IMR-90 (cell line): ENCODE data around the gene CFAP43. TPM values are rescaled to one million over a fixed set of nuclear protein-coding genes. Genes with fewer than 3 reads are reported as not detected.

Experiments
- ATAC-seq: fragments of 200-7000 bp; cut with Tn5 transposase; 2 replicates; pipeline ENCODE4 v1.9.1; 2020; ENCODE audit warnings: low read depth, mild to moderate bottlenecking, moderate library complexity
- BruUV-seq: library from RNA; stranded (reverse); fragments of 400-500 nt; replicated peaks from 2 replicates; lab custom pipeline; 2021; lab: Mats Ljungman, UMichigan
- CTCF ChIA-PET: fragments of 300-600 bp; formaldehyde crosslinking; extraction: SDS; loops from one replicate; lab custom pipeline; 2021; ENCODE audit warnings: antibody characterized with exemption; lab: Yijun Ruan, JAX
- POLR2A ChIA-PET: fragments of 300-600 bp; sonication (Branson Sonifier 250); formaldehyde crosslinking; loops from one replicate; lab custom pipeline; 2022; ENCODE audit warnings: antibody characterized with exemption; ENCODE audit not compliant: unreplicated experiment; lab: Charles Lee
- DNase-seq: peaks from one replicate; pipeline ENCODE4 v3.0.0; 2013
- H2AFZ ChIP-seq: replicated peaks from 2 replicates; pipeline ENCODE3; 2013; ENCODE audit warnings: low read length, mild to moderate bottlenecking; ENCODE audit not compliant: poor library complexity
- H2AK5ac ChIP-seq: 2 replicates; pipeline ENCODE4 v1.6.1; 2013; ENCODE audit warnings: low read depth, low read length, inconsistent platforms
- H2AK9ac ChIP-seq: replicated peaks from 2 replicates; pipeline ENCODE3; 2013; ENCODE audit warnings: mild to moderate bottlenecking, low read depth, low read length, moderate library complexity; ENCODE audit not compliant: poor library complexity
- H2BK120ac ChIP-seq: 2 replicates; pipeline ENCODE4 v1.6.1; 2013; ENCODE audit warnings: low read depth, low read length, inconsistent platforms
- H2BK15ac ChIP-seq: 3 replicates; pipeline ENCODE4 v1.6.1; 2013; ENCODE audit warnings: low read depth, low read length, inconsistent platforms
- H2BK20ac ChIP-seq: 2 replicates; pipeline ENCODE4 v1.6.1; 2013; ENCODE audit warnings: low read depth, mild to moderate bottlenecking, inconsistent platforms, low read length, moderate library complexity
- H2BK5ac ChIP-seq: 2 replicates; pipeline ENCODE4 v1.6.1; 2013; ENCODE audit warnings: mild to moderate bottlenecking, low read depth, low read length, inconsistent platforms; ENCODE audit not compliant: poor library complexity, severe bottlenecking
- H3K14ac ChIP-seq: replicated peaks from 2 replicates; pipeline ENCODE4 v1.6.1; 2013; ENCODE audit warnings: low read depth, low read length, inconsistent platforms
- H3K18ac ChIP-seq: 2 replicates; pipeline ENCODE4 v1.6.1; 2013; ENCODE audit warnings: low read depth, low read length, control low read depth
- H3K23ac ChIP-seq: 2 replicates; pipeline ENCODE4 v1.6.1; 2013; ENCODE audit warnings: low read depth, low read length, inconsistent platforms
- H3K27ac ChIP-seq: 2 replicates; pipeline ENCODE4 v1.5.1; 2013; ENCODE audit warnings: mild to moderate bottlenecking, control low read depth, low read length; ENCODE audit not compliant: insufficient read depth
- H3K27me3 ChIP-seq: 2 replicates; pipeline ENCODE4 v1.6.1; 2013; ENCODE audit warnings: low read length; ENCODE audit not compliant: control insufficient read depth, insufficient read depth
- H3K36me3 ChIP-seq: 2 replicates; pipeline ENCODE4 v1.6.1; 2013; ENCODE audit warnings: low read length, mixed read lengths; ENCODE audit not compliant: control insufficient read depth, insufficient read depth
- H3K4ac ChIP-seq: 2 replicates; pipeline ENCODE4 v1.6.1; 2013; ENCODE audit warnings: low read depth, low read length, inconsistent platforms
- H3K4me1 ChIP-seq: 2 replicates; pipeline ENCODE4 v1.6.1; 2013; ENCODE audit warnings: low read length, mixed read lengths; ENCODE audit not compliant: control insufficient read depth, insufficient read depth
- H3K4me2 ChIP-seq: 2 replicates; pipeline ENCODE4 v1.6.1; 2013; ENCODE audit warnings: low read depth, mild to moderate bottlenecking, control low read depth, low read length, moderate library complexity
- H3K4me3 ChIP-seq: 2 replicates; pipeline ENCODE4 v1.5.1; 2013; ENCODE audit warnings: low read depth, mild to moderate bottlenecking, control low read depth, low read length, moderate library complexity; ENCODE audit not compliant: insufficient read depth
- H3K56ac ChIP-seq: 2 replicates; pipeline ENCODE4 v1.6.1; 2013; ENCODE audit warnings: low read length, inconsistent platforms; ENCODE audit not compliant: insufficient read depth; ENCODE audit errors: extremely low read depth
- H3K79me1 ChIP-seq, 2 experiments: 2 replicates each; pipeline ENCODE4 v1.6.1; 2013; ENCODE audit warnings: low read length in 2 of 2, inconsistent platforms in 1 of 2, low read depth in 1 of 2
- H3K9ac ChIP-seq: 2 replicates; pipeline ENCODE4 v1.6.1; 2013; ENCODE audit warnings: low read depth, low read length, control low read depth
- H3K9me1 ChIP-seq: 2 replicates; pipeline ENCODE4 v1.6.1; 2013; ENCODE audit warnings: low read length, inconsistent platforms; ENCODE audit not compliant: insufficient read depth
- H3K9me3 ChIP-seq: 2 replicates; pipeline ENCODE4 v1.6.1; 2013; ENCODE audit warnings: low read length; ENCODE audit not compliant: control insufficient read depth, insufficient read depth
- H4K20me1 ChIP-seq: 2 replicates; pipeline ENCODE4 v1.6.1; 2013; ENCODE audit warnings: low read length, inconsistent platforms; ENCODE audit not compliant: insufficient read depth
- H4K5ac ChIP-seq: 2 replicates; pipeline ENCODE4 v1.6.1; 2013; ENCODE audit warnings: mild to moderate bottlenecking, low read depth, low read length, control low read depth
- H4K8ac ChIP-seq, 2 experiments: 2 replicates each; pipeline ENCODE4 v1.6.1; 2013; ENCODE audit warnings: low read depth in 2 of 2, low read length in 2 of 2, control low read depth in 1 of 2, inconsistent platforms in 1 of 2
- H4K91ac ChIP-seq: 2 replicates; pipeline ENCODE4 v1.6.1; 2013; ENCODE audit warnings: low read depth, low read length, inconsistent platforms; ENCODE audit not compliant: insufficient read depth
- BHLHE40 ChIP-seq: fragments of 150-350 bp; IDR thresholded peaks from 2 replicates; pipeline ENCODE4 v1.6.1; 2016; ENCODE audit warnings: mild to moderate bottlenecking, low read depth, low read length
- CEBPB ChIP-seq: IDR thresholded peaks from 2 replicates; pipeline ENCODE4 v1.6.1; 2012; ENCODE audit warnings: low read depth, low read length, improper control_type of control experiment
- CHD1 ChIP-seq: IDR thresholded peaks from 2 replicates; pipeline ENCODE4 v1.6.1; 2012; ENCODE audit warnings: low read depth, low read length, improper control_type of control experiment
- FOS ChIP-seq: fragments of 150-350 bp; IDR thresholded peaks from 2 replicates; pipeline ENCODE4 v1.6.1; 2016; ENCODE audit warnings: low read depth, low read length
- MAFK ChIP-seq: IDR thresholded peaks from 2 replicates; pipeline ENCODE4 v1.6.1; 2012; ENCODE audit warnings: low read depth, low read length, improper control_type of control experiment
- MAZ ChIP-seq: IDR thresholded peaks from 2 replicates; pipeline ENCODE4 v1.6.1; 2012; ENCODE audit warnings: low read depth, mild to moderate bottlenecking, low read length, improper control_type of control experiment, moderate library complexity, borderline replicate concordance
- NFE2L2 ChIP-seq: fragments of 150-350 bp; IDR thresholded peaks from 2 replicates; pipeline ENCODE4 v1.6.1; 2016; ENCODE audit warnings: low read depth, mild to moderate bottlenecking, low read length
- POLR2A ChIP-seq: IDR thresholded peaks from 2 replicates; pipeline ENCODE4 v1.6.1; 2012; ENCODE audit warnings: mild to moderate bottlenecking, low read depth, low read length
- RAD21 ChIP-seq: IDR thresholded peaks from 2 replicates; pipeline ENCODE4 v1.6.1; 2012; ENCODE audit warnings: low read length, improper control_type of control experiment
- RCOR1 ChIP-seq: IDR thresholded peaks from 2 replicates; pipeline ENCODE4 v1.6.1; 2012; ENCODE audit warnings: mild to moderate bottlenecking, low read length, improper control_type of control experiment; ENCODE audit not compliant: insufficient replicate concordance
- RFX5 ChIP-seq: IDR thresholded peaks from 2 replicates; pipeline ENCODE4 v1.8.0; 2012; ENCODE audit warnings: low read depth, mild to moderate bottlenecking, low read length, moderate library complexity
- SMC3 ChIP-seq: fragments of 150-350 bp; IDR thresholded peaks from 2 replicates; pipeline ENCODE4 v1.6.1; 2016; ENCODE audit warnings: low read depth, mild to moderate bottlenecking, antibody characterized with exemption, low read length, moderate library complexity
- WGBS, 2 experiments: methylation state at CpG; one replicate each; pipeline versions ENCODE4 v1.1.5 to v1.1.7; 2013; ENCODE audit warnings: missing lambda C conversion rate in 2 of 2; ENCODE audit not compliant: insufficient read length in 1 of 2; ENCODE audit errors: extremely low coverage in 2 of 2; 5-methylcytosine and 5-hydroxymethylcytosine counted together
- dilution Hi-C: fragments of 300-500 bp; cut with HindIII; formaldehyde crosslinking; loops from one replicate; pipeline ENCODE4 v1.14.3; 2018; ENCODE audit warnings: low sequenced_read_pairs; ENCODE audit not compliant: unreplicated experiment
- in situ Hi-C: fragments of 300-500 bp; cut with MboI; formaldehyde crosslinking; loops from 3 replicates; pipeline ENCODE4 v1.14.3; 2019; ENCODE audit warnings: low sequenced_read_pairs, inconsistent platforms, mixed read lengths
- intact Hi-C: fragments of 100-400 bp; cut with micrococcal nuclease; formaldehyde crosslinking; loops from 2 replicates; pipeline ENCODE4 v1.10.0; 2022
- polyA plus RNA-seq, 3 experiments: library from polyadenylated mRNA; depleted of rRNA; stranded (reverse); fragments of >200 nt; gene quantifications; 2 replicates each; pipeline ENCODE4 v1.2.3, GENCODE V29; 2012; ENCODE audit warnings: low replicate concordance in 1 of 3
- total RNA-seq: library from RNA; depleted of rRNA; stranded (reverse); fragments of >200 nt; gene quantifications from 2 replicates; pipeline ENCODE4 v1.2.3, GENCODE V29; 2012
- TF ChIP-seq, protein P1 (sequence below): conservative IDR thresholded peaks from 2 replicates; pipeline ENCODE4 v1.5.1; 2012; ENCODE audit warnings: mild to moderate bottlenecking, low read depth, low read length, improper control_type of control experiment
- TF ChIP-seq, protein P2 (sequence below): fragments of 150-350 bp; IDR thresholded peaks from 2 replicates; pipeline ENCODE4 v1.6.1; 2017; ENCODE audit warnings: mild to moderate bottlenecking, antibody characterized with exemption, low read length, low read depth

The CFAP43 gene
- total and polyA plus RNA-seq, 2 of the 4 experiments (the other 2 are of a cell fraction) = under 0.01 to 0.05 TPM

DNA sequence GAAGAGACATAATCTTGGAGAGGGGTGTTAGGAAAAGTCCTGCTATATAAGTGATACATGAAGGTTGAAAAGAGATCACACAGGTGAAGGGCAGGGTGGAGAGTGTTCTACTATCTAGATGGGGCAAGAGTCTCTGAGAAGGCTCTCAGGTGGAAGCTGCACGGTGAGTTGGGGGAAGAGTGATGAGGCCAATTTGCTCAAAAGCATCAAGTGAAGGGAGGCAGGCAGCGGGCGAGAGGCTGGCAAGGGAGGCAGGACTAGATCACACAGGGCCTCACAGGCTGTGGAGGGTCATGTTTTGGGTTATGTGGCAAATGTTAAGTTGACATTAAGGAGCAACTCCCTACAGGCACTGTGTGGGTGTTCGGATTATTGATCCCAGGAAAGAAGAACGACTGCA is 143.9 kb downstream of the CFAP43 start:
- no peak overlapping the region for H2AK9ac ChIP-seq
- no peaks in the 10 kb centered on the region for H3K36me3 ChIP-seq
- no CpG with 5 or more reads among the region's 5 CpGs for WGBS, 2 experiments
- ATAC-seq (no peak), DNase-seq (no peak)
- no peaks in the 10 kb centered on the region for H3K9me3 ChIP-seq
- no peak overlapping the region for H3K4ac ChIP-seq
- no peak overlapping the region for H2BK15ac ChIP-seq
- no peak overlapping the region for H2BK5ac ChIP-seq
- no peak overlapping the region for H3K14ac ChIP-seq
- H3K23ac ChIP-seq = no peak overlapping the region
- H4K91ac ChIP-seq = no peak overlapping the region
- H2AFZ ChIP-seq = no peak overlapping the region
- H2BK120ac ChIP-seq = no peak overlapping the region
- no peak overlapping the region for H3K27ac ChIP-seq
- no peak overlapping the region for H3K4me3 ChIP-seq
- no TSS peak for BruUV-seq
- no peaks in the 10 kb centered on the region for H3K79me1 ChIP-seq
- 0 out of 2 replicates have a peak, but pooled peaks cover 4% of the 10 kb centered on the region for H3K9me1 ChIP-seq
- no peak overlapping the region for H3K4me2 ChIP-seq
- ChIA-PET POLR2A (no interaction called here), CTCF (interaction anchor here (1.4 kb wide), 1 partner anchor 29 kb away, joined by 4 read pairs; no protein-coding TSS in a partner anchor)
- in situ Hi-C loops (no loop called here), intact Hi-C loops (no loop called here), dilution Hi-C loops (no loop called here)
- no peak overlapping the region for H4K5ac ChIP-seq
- no peak overlapping the region for H3K56ac ChIP-seq
- no peak overlapping the region for H4K8ac ChIP-seq
- no peaks in the 10 kb centered on the region for H4K20me1 ChIP-seq
- no peaks in the 10 kb centered on the region; the same call in 1 of the 2 replicates for H3K4me1 ChIP-seq
- H3K27me3 ChIP-seq = no peaks in the 10 kb centered on the region; the same call in 1 of the 2 replicates
- no peak overlapping the region for H2AK5ac ChIP-seq
- H3K18ac ChIP-seq = no peak overlapping the region
- H3K9ac ChIP-seq = no peak overlapping the region
- H2BK20ac ChIP-seq = no peak overlapping the region
- no peak for TF ChIP-seq BHLHE40
- no peak for TF ChIP-seq CHD1
- TF ChIP-seq MAFK = no peak
- TF ChIP-seq NFE2L2 = no peak
- TF ChIP-seq, protein P1, sequence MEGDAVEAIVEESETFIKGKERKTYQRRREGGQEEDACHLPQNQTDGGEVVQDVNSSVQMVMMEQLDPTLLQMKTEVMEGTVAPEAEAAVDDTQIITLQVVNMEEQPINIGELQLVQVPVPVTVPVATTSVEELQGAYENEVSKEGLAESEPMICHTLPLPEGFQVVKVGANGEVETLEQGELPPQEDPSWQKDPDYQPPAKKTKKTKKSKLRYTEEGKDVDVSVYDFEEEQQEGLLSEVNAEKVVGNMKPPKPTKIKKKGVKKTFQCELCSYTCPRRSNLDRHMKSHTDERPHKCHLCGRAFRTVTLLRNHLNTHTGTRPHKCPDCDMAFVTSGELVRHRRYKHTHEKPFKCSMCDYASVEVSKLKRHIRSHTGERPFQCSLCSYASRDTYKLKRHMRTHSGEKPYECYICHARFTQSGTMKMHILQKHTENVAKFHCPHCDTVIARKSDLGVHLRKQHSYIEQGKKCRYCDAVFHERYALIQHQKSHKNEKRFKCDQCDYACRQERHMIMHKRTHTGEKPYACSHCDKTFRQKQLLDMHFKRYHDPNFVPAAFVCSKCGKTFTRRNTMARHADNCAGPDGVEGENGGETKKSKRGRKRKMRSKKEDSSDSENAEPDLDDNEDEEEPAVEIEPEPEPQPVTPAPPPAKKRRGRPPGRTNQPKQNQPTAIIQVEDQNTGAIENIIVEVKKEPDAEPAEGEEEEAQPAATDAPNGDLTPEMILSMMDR = no peak
- TF ChIP-seq, protein P2, sequence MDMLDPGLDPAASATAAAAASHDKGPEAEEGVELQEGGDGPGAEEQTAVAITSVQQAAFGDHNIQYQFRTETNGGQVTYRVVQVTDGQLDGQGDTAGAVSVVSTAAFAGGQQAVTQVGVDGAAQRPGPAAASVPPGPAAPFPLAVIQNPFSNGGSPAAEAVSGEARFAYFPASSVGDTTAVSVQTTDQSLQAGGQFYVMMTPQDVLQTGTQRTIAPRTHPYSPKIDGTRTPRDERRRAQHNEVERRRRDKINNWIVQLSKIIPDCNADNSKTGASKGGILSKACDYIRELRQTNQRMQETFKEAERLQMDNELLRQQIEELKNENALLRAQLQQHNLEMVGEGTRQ = no peak
- TF ChIP-seq RCOR1 = no peak
- TF ChIP-seq RFX5 = no peak
- no peak for TF ChIP-seq CEBPB
- no peak for TF ChIP-seq POLR2A
- no peak for TF ChIP-seq MAZ
- no peak for TF ChIP-seq RAD21
- no peak for TF ChIP-seq SMC3
- TF ChIP-seq FOS = no peak
